T-cell (primary cell): ENCODE measurements around the gene LPIN3. TPM values are rescaled to one million over a fixed set of nuclear protein-coding genes. Genes with fewer than 3 reads are reported as not detected.

Experiments used
- ATAC-seq, 4 experiments: fragments of 200-7000 bp in 3 of 4; fragments of 150-1000 bp in 1 of 4; cut with Tn5 transposase; replicated peaks in 1 of 4; 1 replicate in 3 of 4; 2 replicates in 1 of 4; pipeline ENCODE4 v1.10.0; 2021; ENCODE audit warnings: moderate library complexity in 3 of 4, mild to moderate bottlenecking in 2 of 4, moderate number of reproducible peaks in 1 of 4
- CTCF ChIA-PET, 2 donors: fragments of 300-600 bp; sonication (Branson Sonifier 250); formaldehyde crosslinking; loops; one replicate each; lab custom pipeline; 2022; ENCODE audit warnings: antibody characterized with exemption in 2 of 2; lab: Charles Lee
- POLR2A ChIA-PET, 2 donors: fragments of 300-600 bp; sonication (Branson Sonifier 250); formaldehyde crosslinking; loops; one replicate each; lab custom pipeline; 2022; ENCODE audit warnings: antibody characterized with exemption in 2 of 2; lab: Charles Lee
- DNase-seq, 35 experiments: peaks; one replicate each; pipeline versions ENCODE4 v3.0.0 to v3.0.0-alpha.2; 2013 to 2023
- H3K27ac ChIP-seq: one replicate; pipeline ENCODE4 v1.5.1; 2013; ENCODE audit warnings: low read length
- H3K27me3 ChIP-seq, 2 experiments: replicated peaks in 1 of 2; 1 replicate in 1 of 2; 2 replicates in 1 of 2; pipeline versions ENCODE4 v1.6.1 to v1.7.0; 2013; ENCODE audit warnings: low read length in 1 of 2, mixed read lengths in 1 of 2; ENCODE audit not compliant: control insufficient read depth in 2 of 2, insufficient read depth in 2 of 2; ENCODE audit errors: extremely low read depth in 1 of 2
- H3K36me3 ChIP-seq, 2 donors: 1 replicate in 1 of 2; 2 replicates in 1 of 2; pipeline versions ENCODE4 v1.6.1 to v1.7.0; 2013; ENCODE audit warnings: low read length in 1 of 2; ENCODE audit not compliant: control insufficient read depth in 2 of 2, insufficient read depth in 1 of 2; ENCODE audit errors: extremely low read depth in 1 of 2
- H3K4me1 ChIP-seq, 2 experiments: 1 replicate in 1 of 2; 2 replicates in 1 of 2; pipeline versions ENCODE4 v1.6.1 to v1.7.0; 2013; ENCODE audit warnings: low read length in 2 of 2, mixed read lengths in 1 of 2; ENCODE audit not compliant: insufficient read depth in 2 of 2, control insufficient read depth in 1 of 2; ENCODE audit errors: extremely low read depth in 1 of 2
- H3K4me3 ChIP-seq, 2 donors: 1 replicate in 1 of 2; 2 replicates in 1 of 2; pipeline versions ENCODE4 v1.5.1 to v1.7.0; 2013; ENCODE audit warnings: mild to moderate bottlenecking in 2 of 2, low read length in 1 of 2, moderate library complexity in 1 of 2; ENCODE audit not compliant: control insufficient read depth in 1 of 2; ENCODE audit errors: extremely low read depth in 1 of 2
- H3K9me3 ChIP-seq: 2 replicates; pipeline ENCODE4 v1.7.0; 2013
- H3K27ac Mint-ChIP-seq, 2 donors: one replicate each; pipeline ENCODE4 v1.8.0; 2020 to 2021; ENCODE audit warnings: mild to moderate bottlenecking in 2 of 2, mixed read lengths in 2 of 2
- H3K27me3 Mint-ChIP-seq, 2 donors: one replicate each; pipeline ENCODE4 v1.8.0; 2021 to 2022; ENCODE audit warnings: mixed read lengths in 2 of 2
- H3K36me3 Mint-ChIP-seq: one replicate; pipeline ENCODE4 v1.8.0; 2021; ENCODE audit warnings: mixed read lengths
- H3K4me1 Mint-ChIP-seq, 3 donors: one replicate each; pipeline ENCODE4 v1.8.0; 2020 to 2022; ENCODE audit warnings: mixed read lengths in 3 of 3, mild to moderate bottlenecking in 1 of 3
- H3K4me3 Mint-ChIP-seq, 3 donors: one replicate each; pipeline ENCODE4 v1.8.0; 2020 to 2022; ENCODE audit warnings: mild to moderate bottlenecking in 3 of 3, mixed read lengths in 3 of 3, moderate library complexity in 3 of 3
- H3K9me3 Mint-ChIP-seq, 3 donors: one replicate each; pipeline ENCODE4 v1.8.0; 2020 to 2022; ENCODE audit warnings: mixed read lengths in 3 of 3
- WGBS: methylation state at CpG from one replicate; pipeline ENCODE4 v1.1.5; 2013; ENCODE audit warnings: missing lambda C conversion rate; ENCODE audit not compliant: insufficient coverage; 5-methylcytosine and 5-hydroxymethylcytosine counted together
- total RNA-seq, 35 experiments: library from RNA in 6 of 35; stranded (reverse) in 6 of 35; fragments of 120-200 nt in 1 of 35; gene quantifications; one replicate each; pipeline versions ENCODE4 v1.2.1 to v1.2.4 and lab custom pipeline; 2013 to 2026

LPIN3 gene
- total RNA-seq, 5 donors from 2014 or later (not counting 1 experiment from before 2014, with no cell fraction given), result 0.16 to 0.80 (median 0.46) TPM

DNA sequence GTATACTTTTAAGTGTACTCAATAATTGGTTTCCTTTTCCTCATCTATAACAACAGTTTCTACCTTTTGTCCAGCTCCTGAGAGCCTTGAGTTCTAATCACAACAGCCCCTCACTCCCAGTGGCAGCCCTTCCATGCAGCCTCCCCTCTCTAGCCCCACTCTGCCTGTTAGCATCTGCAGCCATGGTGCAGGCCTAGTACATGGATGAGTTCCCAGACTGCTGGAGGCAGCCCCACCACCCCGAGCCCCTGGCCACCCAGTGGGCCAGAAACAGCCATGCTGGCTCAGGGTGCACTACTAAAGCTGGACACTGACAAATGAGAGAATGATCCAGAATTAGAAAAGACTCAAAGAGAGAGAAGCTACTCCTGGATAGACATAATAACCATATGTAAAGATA lies 9.7 kb upstream of the LPIN3 start:
- 80% methylated on average over 1 of the region's 1 CpG for WGBS
- Histone ChIP-seq H3K4me3 (no peak overlapping the region), H3K4me1 (peaks cover 0 to 12% of the 10 kb centered on the region in 2 experiments), H3K36me3 (no peaks in the 10 kb centered on the region), H3K27me3 (peaks cover 0 to 3% of the 10 kb centered on the region in 2 experiments), H3K9me3 (no peaks in the 10 kb centered on the region), H3K27ac (no peak overlapping the region)
- ChIA-PET CTCF (interaction anchor here in 1 of 2 donors (0.7 kb wide), 1 partner anchor 415 kb away, joined by 7 read pairs; no protein-coding TSS in a partner anchor), POLR2A (no interaction called here)
- Mint-ChIP-seq H3K36me3 (no peaks in the 10 kb centered on the region), H3K9me3 (no peaks in the 10 kb centered on the region), H3K4me3 (no peak overlapping the region), H3K27me3 (peaks cover 5 to 6% of the 10 kb centered on the region in 2 donors), H3K27ac (no peak overlapping the region), H3K4me1 (peaks cover 10 to 17% (median 10%) of the 10 kb centered on the region in 3 donors)
- ATAC-seq (no peak), DNase-seq (no peak)

DNA sequence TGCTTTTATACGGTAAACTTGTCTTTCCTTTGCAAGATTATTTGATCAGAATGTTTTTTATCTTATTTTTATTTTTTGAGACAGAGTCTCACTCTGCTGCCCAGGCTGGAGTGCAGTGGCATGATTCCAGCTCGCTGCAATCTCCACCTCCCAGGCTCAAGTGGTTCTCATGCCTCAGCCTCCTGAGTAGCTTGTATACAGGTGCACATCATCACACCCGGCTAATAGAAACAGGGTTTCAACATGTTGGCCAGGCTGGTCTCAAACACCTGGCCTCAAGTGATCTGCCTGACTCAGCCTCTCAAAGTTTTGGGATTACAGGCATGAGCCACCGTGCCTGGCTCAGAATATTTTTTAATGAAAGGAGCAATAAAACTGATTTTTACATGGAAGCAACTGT lies 8.9 kb upstream of the LPIN3 start:
- H3K36me3 ChIP-seq, result no peaks in the 10 kb centered on the region
- peaks cover 10 to 17% (median 10%) of the 10 kb centered on the region in 3 donors for H3K4me1 Mint-ChIP-seq
- H3K4me3 Mint-ChIP-seq, result no peak overlapping the region
- POLR2A ChIA-PET, result no interaction called here
- peaks cover 6 to 7% of the 10 kb centered on the region in 2 donors for H3K27me3 Mint-ChIP-seq
- peaks cover 0 to 12% of the 10 kb centered on the region in 2 experiments for H3K4me1 ChIP-seq
- no peaks in the 10 kb centered on the region for H3K9me3 Mint-ChIP-seq
- WGBS, result 96% methylated on average over 3 of the region's 4 CpGs
- no peak for ATAC-seq
- CTCF ChIA-PET, result no interaction called here
- no peak overlapping the region for H3K27ac ChIP-seq
- no peak overlapping the region for H3K27ac Mint-ChIP-seq
- DNase-seq, result no peak
- H3K4me3 ChIP-seq, result no peak overlapping the region
- peaks cover 0 to 5% of the 10 kb centered on the region in 2 experiments for H3K27me3 ChIP-seq
- H3K9me3 ChIP-seq, result no peaks in the 10 kb centered on the region
- no peaks in the 10 kb centered on the region for H3K36me3 Mint-ChIP-seq

DNA sequence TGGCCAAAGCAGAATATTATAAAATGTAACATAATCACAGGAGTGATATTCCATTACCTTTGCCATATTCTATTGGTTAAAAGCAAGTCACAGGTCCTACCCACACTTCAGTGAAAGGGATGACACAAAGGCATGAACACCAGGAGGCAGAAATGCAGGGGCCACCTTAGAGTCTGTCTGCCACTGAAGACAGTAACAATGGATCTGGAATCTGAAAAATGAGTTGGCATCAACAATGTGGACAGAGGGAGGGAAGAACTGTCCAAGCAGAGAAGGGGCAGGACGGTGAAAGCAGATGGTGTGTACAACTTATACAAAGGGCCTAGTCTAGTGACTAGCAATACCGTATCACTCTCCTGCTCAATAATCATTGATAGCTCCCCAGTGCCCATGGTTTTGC lies 6.6 kb upstream of the LPIN3 start:
- ATAC-seq, result no peak
- no peak overlapping the region for H3K4me3 Mint-ChIP-seq

DNA sequence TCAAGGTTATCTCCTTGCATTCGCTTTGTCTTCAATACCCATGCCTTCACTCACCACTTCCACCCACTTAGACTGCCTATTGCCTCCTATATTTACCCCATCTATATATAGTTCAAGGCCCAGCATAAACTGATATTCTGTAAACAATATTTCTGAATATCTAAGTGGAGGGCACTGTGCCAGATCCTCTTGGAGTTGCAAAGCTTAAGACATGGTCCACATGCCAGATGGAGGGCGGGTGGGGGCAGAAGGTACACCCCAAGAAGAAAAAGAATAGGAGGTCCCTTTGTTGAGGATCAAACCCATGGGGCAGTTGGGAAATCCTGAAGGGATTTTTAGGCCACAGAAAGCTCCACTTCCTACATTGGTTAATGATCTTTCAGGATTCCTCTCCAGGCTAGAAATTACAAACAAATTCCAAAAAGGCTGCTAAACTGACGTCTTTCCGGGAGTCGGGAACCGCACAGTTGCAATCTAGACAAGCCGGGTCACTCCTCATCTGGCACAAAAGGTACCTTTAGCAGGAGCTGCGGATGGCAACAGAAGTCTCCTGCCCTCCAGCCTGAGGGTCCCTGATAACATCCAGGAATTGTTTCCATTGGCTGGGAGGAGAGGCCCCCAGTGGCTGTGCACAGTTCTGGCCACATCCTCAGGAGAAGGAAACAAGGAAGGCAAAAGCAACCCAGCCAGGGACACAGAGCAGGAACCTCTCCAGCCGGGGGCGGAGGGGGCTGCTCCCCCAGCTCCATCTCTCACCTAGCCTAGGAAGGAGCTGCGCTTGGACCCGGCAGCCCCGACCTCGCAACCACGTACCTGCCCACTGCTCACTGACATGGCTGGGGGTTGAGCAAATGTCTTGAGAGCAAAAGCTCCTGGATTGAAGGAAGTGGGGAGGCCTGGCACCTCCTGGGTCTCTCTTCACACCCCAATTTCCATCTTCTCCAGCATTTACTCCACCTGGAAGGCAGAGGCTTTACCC lies 5.9 kb upstream of the LPIN3 start:
- DNase-seq (no peak), ATAC-seq (no peak)
- 98% methylated on average over 7 of the region's 15 CpGs for WGBS
- Mint-ChIP-seq H3K9me3 (no peaks in the 10 kb centered on the region), H3K4me1 (peaks cover 4 to 9% (median 6%) of the 10 kb centered on the region in 3 donors), H3K4me3 (no peak overlapping the region), H3K36me3 (no peaks in the 10 kb centered on the region), H3K27me3 (peaks cover 6 to 11% of the 10 kb centered on the region in 2 donors), H3K27ac (no peak overlapping the region)
- H3K27me3 ChIP-seq, result peaks cover 5 to 15% of the 10 kb centered on the region in 2 experiments
- H3K27ac ChIP-seq, result no peak overlapping the region
- no peak overlapping the region for H3K4me3 ChIP-seq
- no peaks in the 10 kb centered on the region for H3K36me3 ChIP-seq
- no peaks in the 10 kb centered on the region for H3K9me3 ChIP-seq
- H3K4me1 ChIP-seq, result peaks cover 0 to 7% of the 10 kb centered on the region in 2 experiments
- CTCF ChIA-PET, result no interaction called here
- POLR2A ChIA-PET, result no interaction called here

More for the DNA sequence above, 6.6 kb upstream of the LPIN3 start:
- Histone ChIP-seq H3K27me3 (peaks cover 2 to 11% of the 10 kb centered on the region in 2 experiments), H3K27ac (no peak overlapping the region), H3K4me3 (no peak overlapping the region), H3K36me3 (no peaks in the 10 kb centered on the region), H3K9me3 (no peaks in the 10 kb centered on the region), H3K4me1 (peaks cover 0 to 12% of the 10 kb centered on the region in 2 experiments)
- Mint-ChIP-seq H3K36me3 (no peaks in the 10 kb centered on the region), H3K4me1 (peaks cover 8 to 14% (median 10%) of the 10 kb centered on the region in 3 donors), H3K27ac (no peak overlapping the region), H3K27me3 (peaks cover 6 to 7% of the 10 kb centered on the region in 2 donors), H3K9me3 (no peaks in the 10 kb centered on the region)
- DNase-seq, result no peak
- POLR2A ChIA-PET, result no interaction called here
- 96% methylated on average over 2 of the region's 2 CpGs for WGBS
- CTCF ChIA-PET, result no interaction called here

GRCh38 chr20:41335591-41335990 lies 5.0 kb upstream of the LPIN3 start:
- ChIA-PET POLR2A (interaction anchor here in 1 of 2 donors (0.7 kb wide), 1 partner anchor 9 kb away, joined by 3 read pairs; no protein-coding TSS in a partner anchor), CTCF (interaction anchor here in 1 of 2 donors (0.7 kb wide), 1 partner anchor 31 kb away, joined by 5 read pairs; no protein-coding TSS in a partner anchor)
- Histone ChIP-seq H3K4me1 (peaks cover 4 to 11% of the 10 kb centered on the region in 2 experiments), H3K27ac (no peak overlapping the region), H3K9me3 (no peaks in the 10 kb centered on the region), H3K27me3 (peaks cover 5 to 18% of the 10 kb centered on the region in 2 experiments), H3K36me3 (no peaks in the 10 kb centered on the region), H3K4me3 (no peak overlapping the region)
- WGBS, result 33% methylated on average over 1 of the region's 1 CpG
- Mint-ChIP-seq H3K4me1 (peaks cover 8 to 11% (median 10%) of the 10 kb centered on the region in 3 donors), H3K9me3 (no peaks in the 10 kb centered on the region), H3K27me3 (peaks cover 6 to 11% of the 10 kb centered on the region in 2 donors), H3K36me3 (no peaks in the 10 kb centered on the region), H3K27ac (no peak overlapping the region), H3K4me3 (no peak overlapping the region)
- no peak for DNase-seq
- ATAC-seq, result no peak

DNA sequence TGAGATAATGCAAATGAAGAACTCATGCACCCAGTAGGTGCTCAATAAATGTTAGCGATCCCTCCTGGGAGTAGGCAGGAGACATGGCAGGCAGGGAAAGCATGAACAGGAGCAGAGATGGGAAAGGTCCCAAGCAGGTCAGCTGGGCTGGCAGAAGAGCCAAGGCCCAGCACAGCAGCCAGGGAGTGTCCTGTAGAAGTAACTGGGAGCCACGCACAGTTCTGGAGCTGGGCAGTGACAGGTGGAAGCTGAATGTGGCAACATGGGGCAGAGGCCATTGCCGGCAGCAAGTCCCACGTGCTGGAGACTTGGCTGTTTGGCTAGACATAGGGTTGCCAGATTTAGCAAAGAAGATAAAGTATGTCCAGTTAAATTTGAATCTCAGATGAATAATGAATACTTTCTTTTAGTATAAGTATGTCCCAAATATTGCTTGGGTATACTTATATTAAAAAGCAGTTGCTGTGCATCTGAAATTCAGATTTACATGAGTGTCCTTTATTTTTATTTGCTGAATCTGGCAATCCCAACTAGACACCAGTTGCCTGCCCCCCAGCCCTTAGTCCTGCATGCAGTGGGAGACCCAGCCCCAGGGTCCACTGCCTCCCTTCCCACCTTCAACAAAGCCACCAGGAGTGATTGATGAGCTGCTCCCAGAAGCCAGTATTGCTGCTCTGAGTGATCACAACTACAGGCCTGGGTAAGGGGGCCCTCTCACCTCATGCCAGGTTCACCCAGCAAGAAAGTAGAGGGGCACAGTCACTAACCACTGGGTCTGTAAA lies 3.7 kb upstream of the LPIN3 start:
- Histone ChIP-seq H3K27me3 (peaks cover 5 to 18% of the 10 kb centered on the region in 2 experiments), H3K9me3 (no peaks in the 10 kb centered on the region), H3K27ac (no peak overlapping the region), H3K4me3 (no peak overlapping the region), H3K36me3 (no peaks in the 10 kb centered on the region), H3K4me1 (peaks cover 4 to 14% of the 10 kb centered on the region in 2 experiments)
- 97% methylated on average over 3 of the region's 4 CpGs for WGBS
- no peak for ATAC-seq
- Mint-ChIP-seq H3K9me3 (no peaks in the 10 kb centered on the region), H3K27me3 (peaks cover 6 to 11% of the 10 kb centered on the region in 2 donors), H3K36me3 (no peaks in the 10 kb centered on the region), H3K27ac (no peak overlapping the region), H3K4me1 (peaks cover 8 to 11% (median 10%) of the 10 kb centered on the region in 3 donors), H3K4me3 (no peak overlapping the region)
- POLR2A ChIA-PET, result interaction anchor here in 1 of 2 donors (0.6 kb wide), 1 partner anchor 219 kb away, joined by 4 read pairs; no protein-coding TSS in a partner anchor
- DNase-seq, result no peak
- CTCF ChIA-PET, result interaction anchor here (0.6 to 1.2 kb wide), 3 partner anchors 202 to 379 kb away, joined by 3 to 7 read pairs (median 4); no protein-coding TSS in a partner anchor
